HG02759 (cell line): ENCODE measurements around the gene CENPP.
"Not testable (repeated sequence)": the region's sequence is repeated elsewhere in the genome, so short reads cannot be mapped to it uniquely, and the experiment has no call there.

Experiments
- ATAC-seq: cut with Tn5 transposase; IDR thresholded peaks from one replicate; pipeline ENCODE4 v1.9.1; 2021; ENCODE audit warnings: mild to moderate bottlenecking, moderate library complexity; ENCODE audit not compliant: unreplicated experiment

The CENPP gene

GRCh38 chr9:92589923-92590322 is 264.2 kb downstream of the CENPP start:
- ATAC-seq: no peak

GRCh38 chr9:92590377-92590776 is 264.6 kb downstream of the CENPP start:
- ATAC-seq: no peak

GRCh38 chr9:92592537-92592936 is 266.8 kb downstream of the CENPP start:
- ATAC-seq: no peak

GRCh38 chr9:92592946-92593861 is 267.5 kb downstream of the CENPP start:
- no peak for ATAC-seq

- not testable (repeated sequence) for ATAC-seq
Measured at GRCh38 chr9:92595075-92595474, 269.3 kb downstream of the CENPP start.

- no peak for ATAC-seq
Measured at GRCh38 chr9:92595930-92596329, 270.2 kb downstream of the CENPP start.

GRCh38 chr9:92598382-92598781 is 272.6 kb downstream of the CENPP start:
- no peak for ATAC-seq

GRCh38 chr9:92599938-92600461 is 274.2 kb downstream of the CENPP start:
- ATAC-seq: no peak

- ATAC-seq: no peak
Measured at GRCh38 chr9:92600462-92601261, 274.9 kb downstream of the CENPP start.

- ATAC-seq: no peak
Measured at GRCh38 chr9:92601451-92601850, 275.7 kb downstream of the CENPP start.

- ATAC-seq: no peak
Measured at GRCh38 chr9:92602413-92602812, 276.7 kb downstream of the CENPP start.

- no peak for ATAC-seq
Measured at GRCh38 chr9:92603100-92603499, 277.3 kb downstream of the CENPP start.

- ATAC-seq: no peak
Measured at GRCh38 chr9:92603990-92604389, 278.2 kb downstream of the CENPP start.

- no peak for ATAC-seq
Measured at GRCh38 chr9:92605224-92605623, 279.5 kb downstream of the CENPP start.

- ATAC-seq: no peak
Measured at GRCh38 chr9:92607088-92607487, 281.3 kb downstream of the CENPP start.

GRCh38 chr9:92607773-92608172 is 282.0 kb downstream of the CENPP start:
- ATAC-seq: no peak

GRCh38 chr9:92608241-92608908 is 282.6 kb downstream of the CENPP start:
- no peak for ATAC-seq

- no peak for ATAC-seq
Measured at GRCh38 chr9:92608909-92609445, 283.2 kb downstream of the CENPP start.

- ATAC-seq: no peak
Measured at GRCh38 chr9:92610470-92611420, 285.0 kb downstream of the CENPP start.
